Activated T-helper 1 cell treated with anti-CD3 and anti-CD28 coated beads, Interleukin-12 subunit alpha, Interleukin-12 subunit beta, Interleukin-2, Interleukin-4 antibody, amounts not matched to agents 30 ng/mL and 10 ng/mL and 1 ng/mL, durations not matched to agents 14 hours and 24 hours and 36 hours (primary cell): ENCODE data around the gene CFAP410. TPM values are rescaled to one million over a fixed set of nuclear protein-coding genes. Genes with fewer than 3 reads are reported as not detected.
A peak's percentile ranks its signal among the peaks of the same experiment; 100 is the strongest.

ENCODE experiments used
- DNase-seq: peaks from one replicate; pipeline ENCODE4 v3.0.0; 2021; ENCODE audit warnings: low spot score
- H3K27ac Mint-ChIP-seq: one replicate; pipeline ENCODE4 v1.8.0; 2021; ENCODE audit warnings: mild to moderate bottlenecking, mixed read lengths
- H3K27me3 Mint-ChIP-seq: one replicate; pipeline ENCODE4 v1.8.0; 2022; ENCODE audit warnings: mild to moderate bottlenecking, moderate library complexity, mixed read lengths; ENCODE audit not compliant: insufficient read depth
- H3K36me3 Mint-ChIP-seq: one replicate; pipeline ENCODE4 v1.8.0; 2021; ENCODE audit warnings: low read depth, mixed read lengths
- H3K4me1 Mint-ChIP-seq: one replicate; pipeline ENCODE4 v1.8.0; 2021; ENCODE audit warnings: low read depth, mixed read lengths
- H3K4me3 Mint-ChIP-seq: one replicate; pipeline ENCODE4 v1.8.0; 2021; ENCODE audit warnings: mild to moderate bottlenecking, moderate library complexity, mixed read lengths
- H3K9me3 Mint-ChIP-seq: one replicate; pipeline ENCODE4 v1.8.0; 2021; ENCODE audit warnings: mixed read lengths
- intact Hi-C: fragments of 100-400 bp; cut with micrococcal nuclease; formaldehyde crosslinking; loops from one replicate; pipeline ENCODE4 v1.15.1; 2024
- total RNA-seq: library from RNA; stranded (reverse); gene quantifications from 2 replicates; pipeline ENCODE4 v1.2.3, GENCODE V29; 2022

Gene CFAP410
- total RNA-seq, 1 donor from 2014 or later: 17.8 TPM

- Mint-ChIP-seq H3K4me1 (peaks cover 28% of the 10 kb centered on the region), H3K9me3 (no peaks in the 10 kb centered on the region), H3K27ac (no peak overlapping the region), H3K4me3 (no peak overlapping the region), H3K36me3 (peaks cover 24% of the 10 kb centered on the region), H3K27me3 (peaks cover 2% of the 10 kb centered on the region)
- intact Hi-C loops: no loop called here
- DNase-seq: no peak
These were observed 37.4 kb upstream of the CFAP410 start for GRCh38 chr21:44376606-44377005.

- Mint-ChIP-seq H3K4me3 (peak overlapping the region; percentile 67), H3K9me3 (no peaks in the 10 kb centered on the region), H3K4me1 (peaks cover 28% of the 10 kb centered on the region), H3K36me3 (peaks cover 26% of the 10 kb centered on the region), H3K27me3 (peaks cover 2% of the 10 kb centered on the region), H3K27ac (no peak overlapping the region)
- intact Hi-C loops: no loop called here
- DNase-seq: no peak
These were observed 36.6 kb upstream of the CFAP410 start for GRCh38 chr21:44375761-44376241.

- H3K27me3 Mint-ChIP-seq: peaks cover 2% of the 10 kb centered on the region
- intact Hi-C loops: no loop called here
- no peak overlapping the region for H3K27ac Mint-ChIP-seq
- peaks cover 28% of the 10 kb centered on the region for H3K4me1 Mint-ChIP-seq
- H3K4me3 Mint-ChIP-seq: peak overlapping the region; percentile 67
- no peaks in the 10 kb centered on the region for H3K9me3 Mint-ChIP-seq
- peaks cover 25% of the 10 kb centered on the region for H3K36me3 Mint-ChIP-seq
- DNase-seq: peak; percentile 40
These were observed 36.1 kb upstream of the CFAP410 start for GRCh38 chr21:44375281-44375651.

GRCh38 chr21:44374601-44375280 is 35.6 kb upstream of the CFAP410 start:
- H3K4me1 Mint-ChIP-seq: peaks cover 28% of the 10 kb centered on the region
- no peaks in the 10 kb centered on the region for H3K9me3 Mint-ChIP-seq
- H3K36me3 Mint-ChIP-seq: peaks cover 25% of the 10 kb centered on the region
- intact Hi-C loops: no loop called here
- DNase-seq: no peak
- peak overlapping the region; percentile 67 for H3K4me3 Mint-ChIP-seq
- peaks cover 2% of the 10 kb centered on the region for H3K27me3 Mint-ChIP-seq
- no peak overlapping the region for H3K27ac Mint-ChIP-seq

- Mint-ChIP-seq H3K9me3 (no peaks in the 10 kb centered on the region), H3K27me3 (peaks cover 2% of the 10 kb centered on the region), H3K4me3 (no peak overlapping the region), H3K27ac (no peak overlapping the region), H3K4me1 (peaks cover 28% of the 10 kb centered on the region), H3K36me3 (peaks cover 27% of the 10 kb centered on the region)
- intact Hi-C loops: no loop called here
- no peak for DNase-seq
These were observed 33.4 kb upstream of the CFAP410 start for GRCh38 chr21:44372616-44373015.

- no peak overlapping the region for H3K4me3 Mint-ChIP-seq
- DNase-seq: no peak
- no peak overlapping the region for H3K27ac Mint-ChIP-seq
- peaks cover 2% of the 10 kb centered on the region for H3K27me3 Mint-ChIP-seq
- intact Hi-C loops: no loop called here
- H3K4me1 Mint-ChIP-seq: peaks cover 28% of the 10 kb centered on the region
- H3K36me3 Mint-ChIP-seq: peaks cover 27% of the 10 kb centered on the region
- H3K9me3 Mint-ChIP-seq: no peaks in the 10 kb centered on the region
These were observed 32.4 kb upstream of the CFAP410 start for GRCh38 chr21:44371596-44371995.

- H3K9me3 Mint-ChIP-seq: no peaks in the 10 kb centered on the region
- H3K27ac Mint-ChIP-seq: no peak overlapping the region
- peaks cover 23% of the 10 kb centered on the region for H3K4me1 Mint-ChIP-seq
- DNase-seq: no peak
- peaks cover 23% of the 10 kb centered on the region for H3K36me3 Mint-ChIP-seq
- intact Hi-C loops: no loop called here
- peaks cover 2% of the 10 kb centered on the region for H3K27me3 Mint-ChIP-seq
- no peak overlapping the region for H3K4me3 Mint-ChIP-seq
These were observed 31.7 kb upstream of the CFAP410 start for GRCh38 chr21:44370786-44371410.

GRCh38 chr21:44370027-44370735 is 31.0 kb upstream of the CFAP410 start:
- peaks cover 15% of the 10 kb centered on the region for H3K4me1 Mint-ChIP-seq
- intact Hi-C loops: no loop called here
- no peaks in the 10 kb centered on the region for H3K27me3 Mint-ChIP-seq
- no peak for DNase-seq
- H3K27ac Mint-ChIP-seq: no peak overlapping the region
- no peak overlapping the region for H3K4me3 Mint-ChIP-seq
- H3K9me3 Mint-ChIP-seq: no peaks in the 10 kb centered on the region
- peaks cover 17% of the 10 kb centered on the region for H3K36me3 Mint-ChIP-seq

GRCh38 chr21:44368711-44369446 is 29.7 kb upstream of the CFAP410 start:
- H3K9me3 Mint-ChIP-seq: no peaks in the 10 kb centered on the region
- no peak overlapping the region for H3K4me3 Mint-ChIP-seq
- H3K4me1 Mint-ChIP-seq: peaks cover 10% of the 10 kb centered on the region
- DNase-seq: no peak
- H3K27me3 Mint-ChIP-seq: no peaks in the 10 kb centered on the region
- H3K27ac Mint-ChIP-seq: no peak overlapping the region
- intact Hi-C loops: no loop called here
- peaks cover 14% of the 10 kb centered on the region for H3K36me3 Mint-ChIP-seq

- H3K4me1 Mint-ChIP-seq: no peaks in the 10 kb centered on the region
- H3K4me3 Mint-ChIP-seq: no peak overlapping the region
- intact Hi-C loops: no loop called here
- no peak for DNase-seq
- no peak overlapping the region for H3K27ac Mint-ChIP-seq
- peaks cover 17% of the 10 kb centered on the region for H3K36me3 Mint-ChIP-seq
- peaks cover 12% of the 10 kb centered on the region for H3K9me3 Mint-ChIP-seq
- H3K27me3 Mint-ChIP-seq: peaks cover 2% of the 10 kb centered on the region
These were observed 27.5 kb upstream of the CFAP410 start for GRCh38 chr21:44366586-44367211.

GRCh38 chr21:44365967-44366585 is 26.9 kb upstream of the CFAP410 start:
- DNase-seq: no peak
- Mint-ChIP-seq H3K4me3 (no peak overlapping the region), H3K36me3 (peaks cover 16% of the 10 kb centered on the region), H3K4me1 (no peaks in the 10 kb centered on the region), H3K27me3 (peaks cover 2% of the 10 kb centered on the region), H3K27ac (no peak overlapping the region), H3K9me3 (peaks cover 12% of the 10 kb centered on the region)
- intact Hi-C loops: no loop called here
